ENCODE measurements around the gene GDPD5. TPM values are rescaled to one million over a fixed set of nuclear protein-coding genes. Genes with fewer than 3 reads are reported as not detected.

The GDPD5 gene
- total and polyA plus RNA-seq, 10 of the 15 experiments (the other 5 are each of a cell fraction or from before 2014, with no cell fraction given): 0.10 to 30.0 (median 6.7) TPM

- TF ChIP-seq CEBPZ (IDR thresholded peaks at IDR 0.05; ENCODE audit: low read depth, low read length): no peak
- peak; percentile 19 for TF ChIP-seq SP1 (IDR thresholded peaks at IDR 0.05; ENCODE audit: low read depth, low read length)
- TF ChIP-seq CREB1 (IDR thresholded peaks at IDR 0.05; ENCODE audit: low read depth): peak; percentile 89
- no peak for TF ChIP-seq IRF5 (IDR thresholded peaks at IDR 0.05; ENCODE audit: borderline replicate concordance)
- TF ChIP-seq CBX3 (IDR thresholded peaks at IDR 0.05; ENCODE audit: borderline replicate concordance, low read depth): no peak
- no peak for TF ChIP-seq STAT3 (IDR thresholded peaks at IDR 0.05; ENCODE audit: low read depth, low read length)
- TF ChIP-seq ZNF274 (IDR thresholded peaks at IDR 0.05; ENCODE audit: insufficient read depth, insufficient read length): no peak
- TF ChIP-seq EED (IDR thresholded peaks at IDR 0.05; ENCODE audit: low read depth): peak; percentile 11; the same call in 1 of the 2 replicates
- no peak for TF ChIP-seq ZBTB40 (IDR thresholded peaks at IDR 0.05; ENCODE audit: borderline replicate concordance)
- no peak for TF ChIP-seq CHD4 (IDR thresholded peaks at IDR 0.05)
- TF ChIP-seq ATF7 (IDR thresholded peaks at IDR 0.05; ENCODE audit: low read depth): peak; percentile 54
- no peak for TF ChIP-seq RBBP5 (conservative IDR thresholded peaks at IDR 0.05)
- TF ChIP-seq JUNB (IDR thresholded peaks at IDR 0.05): peak; percentile 43; the same call in 1 of the 2 replicates
- no peak for TF ChIP-seq TARDBP (IDR thresholded peaks at IDR 0.05; ENCODE audit: borderline replicate concordance)
- no peak for TF ChIP-seq ZNF24 (IDR thresholded peaks at IDR 0.05)
- peak; percentile 30 for TF ChIP-seq NR2F1 (conservative IDR thresholded peaks at IDR 0.05)
- TF ChIP-seq BCL11A (IDR thresholded peaks at IDR 0.05; ENCODE audit: low read depth, low read length): 0 out of 2 replicates have a peak, but pooled peaks have one; percentile 31
- TF ChIP-seq HDAC6 (IDR thresholded peaks at IDR 0.05; ENCODE audit: unreplicated experiment): no peak
- no peak for TF ChIP-seq HDGF (IDR thresholded peaks at IDR 0.05)
- TF ChIP-seq TBL1XR1 (IDR thresholded peaks at IDR 0.05; ENCODE audit: low read depth, low read length): no peak
- no peak for TF ChIP-seq EZH2 (IDR thresholded peaks at IDR 0.05; ENCODE audit: borderline replicate concordance, control insufficient read depth, low read depth, low read length)
- TF ChIP-seq SRF (IDR thresholded peaks at IDR 0.05; ENCODE audit: low read depth in 2 of 2, low read length in 2 of 2): 0 out of 4 replicates have a peak, but pooled peaks of 1 of the 2 experiments have one; percentile 8
- TF ChIP-seq CHD1 (IDR thresholded peaks at IDR 0.05; ENCODE audit: low read depth, low read length): no peak
- TF ChIP-seq SREBF2 (IDR thresholded peaks at IDR 0.05; ENCODE audit: low read length): no peak
Observed at GRCh38 chr11:75536786-75537641, 11.3 kb upstream of the GDPD5 start (continued).
